Activated CD8-positive, alpha-beta T cell treated with anti-CD3 and anti-CD28 coated beads, Interleukin-2, amount 10 ng/mL, durations not matched to agents 7 days and 5 days (primary cell): ENCODE data around the gene TULP4. TPM values are rescaled to one million over a fixed set of nuclear protein-coding genes. Genes with fewer than 3 reads are reported as not detected.

Experiments
- ATAC-seq: fragments of 150-1000 bp; cut with Tn5 transposase; one replicate; pipeline ENCODE4 v1.10.0; 2021; ENCODE audit warnings: moderate library complexity
- CTCF ChIA-PET: fragments of 350-600 bp; sonication (Branson Sonifier 250); formaldehyde crosslinking; loops from one replicate; lab custom pipeline; 2021; ENCODE audit warnings: antibody characterized with exemption; lab: Charles Lee
- POLR2A ChIA-PET: fragments of 350-600 bp; sonication (Branson Sonifier 250); formaldehyde crosslinking; loops from one replicate; lab custom pipeline; 2021; ENCODE audit warnings: antibody characterized with exemption; lab: Charles Lee
- DNase-seq: peaks from one replicate; pipeline ENCODE4 v3.0.0-alpha.2; 2020
- H3K27ac Mint-ChIP-seq: one replicate; pipeline ENCODE4 v1.8.0; 2021; ENCODE audit warnings: mild to moderate bottlenecking, mixed read lengths
- H3K27me3 Mint-ChIP-seq: one replicate; pipeline ENCODE4 v1.8.0; 2021; ENCODE audit warnings: low read depth, mixed read lengths
- H3K36me3 Mint-ChIP-seq: one replicate; pipeline ENCODE4 v1.8.0; 2021; ENCODE audit warnings: low read depth, mixed read lengths
- H3K4me1 Mint-ChIP-seq: one replicate; pipeline ENCODE4 v1.8.0; 2021; ENCODE audit warnings: low read depth, mixed read lengths
- H3K4me3 Mint-ChIP-seq: one replicate; pipeline ENCODE4 v1.8.0; 2021; ENCODE audit warnings: mild to moderate bottlenecking, mixed read lengths
- H3K9me3 Mint-ChIP-seq: one replicate; pipeline ENCODE4 v1.8.0; 2022; ENCODE audit warnings: mixed read lengths; ENCODE audit not compliant: insufficient read depth
- total RNA-seq, 2 experiments: library from RNA; stranded (reverse); gene quantifications; one replicate each; pipeline ENCODE4 v1.2.3, GENCODE V29; 2021

Gene TULP4
- total RNA-seq, 2 experiments from 2014 or later = 29.6 to 33.9 TPM

GRCh38 chr6:158501360-158502262, 189.3 kb downstream of the TULP4 start:
- no peak overlapping the region for H3K27ac Mint-ChIP-seq
- DNase-seq = no peak
- no peaks in the 10 kb centered on the region for H3K4me1 Mint-ChIP-seq
- CTCF ChIA-PET = interaction anchor here (0.7 kb wide), 1 partner anchor 9 kb away, joined by 3 read pairs; no protein-coding TSS in a partner anchor
- no peak overlapping the region for H3K4me3 Mint-ChIP-seq
- H3K27me3 Mint-ChIP-seq = no peaks in the 10 kb centered on the region
- no peak for ATAC-seq
- POLR2A ChIA-PET = no interaction called here
- H3K36me3 Mint-ChIP-seq = peaks cover 3% of the 10 kb centered on the region
- no peaks in the 10 kb centered on the region for H3K9me3 Mint-ChIP-seq

GRCh38 chr6:158502263-158502950, 190.1 kb downstream of the TULP4 start:
- no peaks in the 10 kb centered on the region for H3K9me3 Mint-ChIP-seq
- no peak for ATAC-seq
- H3K27me3 Mint-ChIP-seq = no peaks in the 10 kb centered on the region
- ChIA-PET CTCF (no interaction called here), POLR2A (no interaction called here)
- no peaks in the 10 kb centered on the region for H3K4me1 Mint-ChIP-seq
- H3K4me3 Mint-ChIP-seq = no peak overlapping the region
- no peak overlapping the region for H3K27ac Mint-ChIP-seq
- DNase-seq = no peak
- peaks cover 3% of the 10 kb centered on the region for H3K36me3 Mint-ChIP-seq

- ChIA-PET POLR2A (no interaction called here), CTCF (no interaction called here)
- H3K4me3 Mint-ChIP-seq = no peak overlapping the region
- H3K27ac Mint-ChIP-seq = no peak overlapping the region
- no peaks in the 10 kb centered on the region for H3K4me1 Mint-ChIP-seq
- no peaks in the 10 kb centered on the region for H3K9me3 Mint-ChIP-seq
- peaks cover 3% of the 10 kb centered on the region for H3K36me3 Mint-ChIP-seq
- H3K27me3 Mint-ChIP-seq = no peaks in the 10 kb centered on the region
- ATAC-seq = no peak
- DNase-seq = no peak
Observed at GRCh38 chr6:158503222-158503621, 191.0 kb downstream of the TULP4 start.

GRCh38 chr6:158503846-158504245, 191.6 kb downstream of the TULP4 start:
- ChIA-PET CTCF (no interaction called here), POLR2A (interaction anchor here (0.6 kb wide), 1 partner anchor 33 kb away, joined by 3 read pairs; no protein-coding TSS in a partner anchor)
- no peak overlapping the region for H3K27ac Mint-ChIP-seq
- no peaks in the 10 kb centered on the region for H3K9me3 Mint-ChIP-seq
- H3K36me3 Mint-ChIP-seq = no peaks in the 10 kb centered on the region
- H3K4me3 Mint-ChIP-seq = no peak overlapping the region
- DNase-seq (no peak), ATAC-seq (no peak)
- no peaks in the 10 kb centered on the region for H3K4me1 Mint-ChIP-seq
- no peaks in the 10 kb centered on the region for H3K27me3 Mint-ChIP-seq

GRCh38 chr6:158505194-158505593, 192.9 kb downstream of the TULP4 start:
- ATAC-seq (no peak), DNase-seq (no peak)
- Mint-ChIP-seq H3K9me3 (no peaks in the 10 kb centered on the region), H3K27me3 (no peaks in the 10 kb centered on the region), H3K27ac (no peak overlapping the region), H3K4me3 (no peak overlapping the region), H3K4me1 (no peaks in the 10 kb centered on the region), H3K36me3 (no peaks in the 10 kb centered on the region)
- CTCF ChIA-PET = no interaction called here
- POLR2A ChIA-PET = no interaction called here

- POLR2A ChIA-PET = no interaction called here
Observed at GRCh38 chr6:158506601-158507000, 194.3 kb downstream of the TULP4 start.

GRCh38 chr6:158507174-158507573, 194.9 kb downstream of the TULP4 start:
- CTCF ChIA-PET = no interaction called here
- Mint-ChIP-seq H3K36me3 (no peaks in the 10 kb centered on the region), H3K4me3 (no peak overlapping the region), H3K4me1 (no peaks in the 10 kb centered on the region), H3K27ac (no peak overlapping the region), H3K27me3 (no peaks in the 10 kb centered on the region), H3K9me3 (no peaks in the 10 kb centered on the region)
- no peak for DNase-seq
- ATAC-seq = no peak
- POLR2A ChIA-PET = no interaction called here

More at GRCh38 chr6:158506601-158507000, 194.3 kb downstream of the TULP4 start:
- no peak overlapping the region for H3K27ac Mint-ChIP-seq
- no peaks in the 10 kb centered on the region for H3K36me3 Mint-ChIP-seq
- no peaks in the 10 kb centered on the region for H3K9me3 Mint-ChIP-seq
- no peak overlapping the region for H3K4me3 Mint-ChIP-seq
- DNase-seq (no peak), ATAC-seq (no peak)
- CTCF ChIA-PET = no interaction called here
- no peaks in the 10 kb centered on the region for H3K27me3 Mint-ChIP-seq
- no peaks in the 10 kb centered on the region for H3K4me1 Mint-ChIP-seq

- ATAC-seq (no peak), DNase-seq (no peak)
- Mint-ChIP-seq H3K27ac (no peak overlapping the region), H3K4me1 (peaks cover 1% of the 10 kb centered on the region), H3K9me3 (no peaks in the 10 kb centered on the region), H3K4me3 (no peak overlapping the region), H3K27me3 (no peaks in the 10 kb centered on the region), H3K36me3 (no peaks in the 10 kb centered on the region)
- POLR2A ChIA-PET = no interaction called here
- CTCF ChIA-PET = no interaction called here
Observed at GRCh38 chr6:158508450-158508849, 196.2 kb downstream of the TULP4 start.

- Mint-ChIP-seq H3K9me3 (no peaks in the 10 kb centered on the region), H3K27ac (no peak overlapping the region), H3K4me3 (no peak overlapping the region), H3K4me1 (peaks cover 11% of the 10 kb centered on the region), H3K36me3 (no peaks in the 10 kb centered on the region), H3K27me3 (no peaks in the 10 kb centered on the region)
- ATAC-seq = no peak
- DNase-seq = no peak
- ChIA-PET POLR2A (interaction anchor here (0.6 kb wide), 1 partner anchor 232 kb away, joined by 3 read pairs; no protein-coding TSS in a partner anchor), CTCF (interaction anchor here (1.6 to 2.1 kb wide), 2 partner anchors 10 to 288 kb away, joined by 6 to 7 read pairs; no protein-coding TSS in a partner anchor)
Observed at GRCh38 chr6:158509465-158509864, 197.2 kb downstream of the TULP4 start.

GRCh38 chr6:158512809-158513208, 200.5 kb downstream of the TULP4 start:
- H3K4me3 Mint-ChIP-seq = no peak overlapping the region
- DNase-seq (no peak), ATAC-seq (no peak)
- H3K27me3 Mint-ChIP-seq = peaks cover 5% of the 10 kb centered on the region
- H3K9me3 Mint-ChIP-seq = no peaks in the 10 kb centered on the region
- no peak overlapping the region for H3K27ac Mint-ChIP-seq
- peaks cover 40% of the 10 kb centered on the region for H3K4me1 Mint-ChIP-seq
- H3K36me3 Mint-ChIP-seq = no peaks in the 10 kb centered on the region
- POLR2A ChIA-PET = no interaction called here
- CTCF ChIA-PET = interaction anchor here (1.4 kb wide), 1 partner anchor 292 kb away, joined by 3 read pairs; no protein-coding TSS in a partner anchor

GRCh38 chr6:158514176-158514575, 201.9 kb downstream of the TULP4 start:
- H3K4me3 Mint-ChIP-seq = no peak overlapping the region
- no peaks in the 10 kb centered on the region for H3K9me3 Mint-ChIP-seq
- POLR2A ChIA-PET = no interaction called here
- H3K27me3 Mint-ChIP-seq = peaks cover 5% of the 10 kb centered on the region
- H3K36me3 Mint-ChIP-seq = no peaks in the 10 kb centered on the region
- no peak for ATAC-seq
- DNase-seq = peak; percentile 38
- H3K4me1 Mint-ChIP-seq = peaks cover 49% of the 10 kb centered on the region
- peak overlapping the region; percentile 20 for H3K27ac Mint-ChIP-seq
- CTCF ChIA-PET = interaction anchor here (2.0 kb wide), 1 partner anchor 293 kb away, joined by 8 read pairs; no protein-coding TSS in a partner anchor

- H3K27ac Mint-ChIP-seq = peak overlapping the region; percentile 12
- CTCF ChIA-PET = interaction anchor here (2.0 kb wide), 1 partner anchor 294 kb away, joined by 8 read pairs; no protein-coding TSS in a partner anchor
- peaks cover 8% of the 10 kb centered on the region for H3K27me3 Mint-ChIP-seq
- no peaks in the 10 kb centered on the region for H3K9me3 Mint-ChIP-seq
- POLR2A ChIA-PET = no interaction called here
- no peaks in the 10 kb centered on the region for H3K36me3 Mint-ChIP-seq
- ATAC-seq (no peak), DNase-seq (no peak)
- no peak overlapping the region for H3K4me3 Mint-ChIP-seq
- peaks cover 49% of the 10 kb centered on the region for H3K4me1 Mint-ChIP-seq
Observed at GRCh38 chr6:158514991-158515390, 202.7 kb downstream of the TULP4 start.
